SK-N-MC (cell line): ENCODE results near the gene ABHD15.

Source experiments
- EZH2 ChIP-seq: fragments of 200-600 bp; sonication (generic); IDR thresholded peaks from one replicate; pipeline ENCODE4 v1.6.1; 2017; ENCODE audit warnings: antibody characterized with exemption
- FOXP2 ChIP-seq: optimal IDR thresholded peaks from 2 replicates; pipeline ENCODE3; 2011; ENCODE audit warnings: mild to moderate bottlenecking, moderate library complexity; ENCODE audit not compliant: insufficient read depth; ENCODE audit errors: extremely low read length, control extremely low read depth
- POLR2AphosphoS5 ChIP-seq: IDR thresholded peaks from 2 replicates; pipeline ENCODE4 v1.6.1; 2012; ENCODE audit warnings: mild to moderate bottlenecking, low read depth, low read length, borderline replicate concordance

DNA sequence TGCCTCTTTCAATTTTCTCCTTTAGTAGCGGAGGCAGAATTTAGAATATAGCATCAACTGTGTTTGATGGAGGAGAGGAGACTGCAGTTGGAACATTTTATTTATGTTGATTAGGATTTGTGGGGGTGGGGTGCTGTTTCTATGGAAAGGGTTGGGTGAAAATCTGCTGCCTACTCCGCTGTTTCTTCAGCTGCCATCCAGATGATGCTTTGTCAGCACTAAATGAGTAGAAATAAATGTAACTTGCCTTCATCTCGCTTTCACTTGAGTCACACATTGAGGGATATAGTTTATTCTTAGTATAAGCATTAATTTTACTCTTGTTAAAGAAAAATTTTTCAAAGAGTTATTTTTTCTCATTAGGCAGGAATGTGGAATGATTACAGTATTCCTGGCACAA, 42.1 kb downstream of the ABHD15 start:
- TF ChIP-seq POLR2AphosphoS5 (no peak), FOXP2 (no peak), EZH2 (no peak)
